ENCODE measurements around the gene CDIPT.

The CDIPT gene

DNA sequence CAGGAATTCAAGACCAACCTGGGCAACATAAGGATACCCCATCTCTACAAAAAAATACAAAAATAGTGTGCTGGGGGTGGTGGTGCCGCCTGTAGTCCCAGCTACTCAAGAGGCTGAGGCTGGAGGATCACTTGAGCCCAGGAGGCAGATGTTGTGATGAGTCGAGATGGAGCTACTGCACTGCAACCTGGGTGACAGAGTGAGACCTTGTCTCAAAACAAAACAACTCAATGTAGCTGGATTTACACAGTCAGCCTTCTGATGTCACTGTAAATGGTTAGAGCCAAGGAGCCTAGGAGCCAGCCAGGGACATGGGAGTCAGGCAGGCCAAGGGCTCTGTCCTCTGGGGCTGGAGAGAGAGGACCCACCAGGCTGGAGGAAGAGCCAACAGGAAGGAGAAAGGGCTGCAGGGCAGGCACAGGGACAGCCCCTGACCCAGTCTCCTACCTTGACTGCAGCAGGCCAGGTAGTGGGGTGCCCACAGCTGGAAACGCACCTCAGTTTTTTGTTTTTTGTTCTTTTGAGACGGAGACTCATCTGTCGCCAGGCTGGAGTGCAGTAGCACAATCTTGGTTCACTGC lies 8.4 kb downstream of the CDIPT start:
- H3K36me3 ChIP-seq (ENCODE audit: control insufficient read depth, insufficient read depth, low read length, severe bottlenecking): peaks cover 9% of the 10 kb centered on the region
- H3K27me3 ChIP-seq (replicated peaks; ENCODE audit: control insufficient read depth, insufficient read depth, low read length): no peaks in the 10 kb centered on the region
- H3K4me3 ChIP-seq (ENCODE audit: low read length): no peak overlapping the region
- peaks cover 27% of the 10 kb centered on the region for H3K4me1 ChIP-seq (ENCODE audit: control insufficient read depth, insufficient read depth, low read length)
- no peaks in the 10 kb centered on the region for H3K9me3 ChIP-seq (ENCODE audit: control insufficient read depth, low read length)
- no peak for DNase-seq (ENCODE audit: low read depth)
- no peak overlapping the region for H3K9ac ChIP-seq (ENCODE audit: low read length)

- H3K9ac ChIP-seq (ENCODE audit: low read length): peak overlapping the region; percentile 47
- H3K4me3 ChIP-seq (ENCODE audit: low read length): peak overlapping the region; percentile 15
- no peak for DNase-seq (ENCODE audit: low read depth)
- H3K27me3 ChIP-seq (replicated peaks; ENCODE audit: control insufficient read depth, insufficient read depth, low read length): no peaks in the 10 kb centered on the region
- peaks cover 17% of the 10 kb centered on the region for H3K4me1 ChIP-seq (ENCODE audit: control insufficient read depth, insufficient read depth, low read length)
- H3K36me3 ChIP-seq (ENCODE audit: control insufficient read depth, insufficient read depth, low read length, severe bottlenecking): peaks cover 6% of the 10 kb centered on the region
- H3K9me3 ChIP-seq (ENCODE audit: control insufficient read depth, low read length): no peaks in the 10 kb centered on the region
Measured at GRCh38 chr16:29852654-29853053, 10.4 kb downstream of the CDIPT start.

DNA sequence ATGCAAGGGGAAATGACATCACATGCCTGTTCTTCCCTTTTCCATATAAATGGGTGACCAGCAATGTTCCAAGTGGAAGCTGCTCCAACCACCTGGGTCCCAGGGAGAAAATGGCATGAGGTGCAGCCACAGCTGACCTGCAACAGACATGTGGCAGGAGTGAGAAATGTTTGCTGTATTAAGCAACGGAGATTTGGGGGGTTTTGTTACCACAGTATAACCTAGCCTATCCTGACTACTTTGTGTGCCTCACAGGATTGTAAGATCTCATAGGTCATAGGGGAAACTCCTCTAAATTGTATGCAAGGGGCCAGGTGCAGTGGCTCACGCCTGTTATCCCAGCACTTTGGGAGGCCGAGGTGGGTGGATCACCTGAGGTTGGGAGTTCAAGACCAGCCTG lies 12.0 kb downstream of the CDIPT start:
- no peaks in the 10 kb centered on the region for H3K27me3 ChIP-seq (replicated peaks; ENCODE audit: control insufficient read depth, insufficient read depth, low read length)
- peaks cover 2% of the 10 kb centered on the region for H3K4me1 ChIP-seq (ENCODE audit: control insufficient read depth, insufficient read depth, low read length)
- no peak for DNase-seq (ENCODE audit: low read depth)
- peaks cover 23% of the 10 kb centered on the region for H3K36me3 ChIP-seq (ENCODE audit: control insufficient read depth, insufficient read depth, low read length, severe bottlenecking)
- no peak overlapping the region for H3K9ac ChIP-seq (ENCODE audit: low read length)
- H3K9me3 ChIP-seq (ENCODE audit: control insufficient read depth, low read length): no peaks in the 10 kb centered on the region
- H3K4me3 ChIP-seq (ENCODE audit: low read length): no peak overlapping the region

- H3K9me3 ChIP-seq (ENCODE audit: control insufficient read depth, low read length): no peaks in the 10 kb centered on the region
- H3K4me3 ChIP-seq (ENCODE audit: low read length): no peak overlapping the region
- no peak for DNase-seq (ENCODE audit: low read depth)
- peaks cover 36% of the 10 kb centered on the region for H3K36me3 ChIP-seq (ENCODE audit: control insufficient read depth, insufficient read depth, low read length, severe bottlenecking)
- peak overlapping the region; percentile 29 for H3K9ac ChIP-seq (ENCODE audit: low read length)
- H3K4me1 ChIP-seq (ENCODE audit: control insufficient read depth, insufficient read depth, low read length): peaks cover 14% of the 10 kb centered on the region
- H3K27me3 ChIP-seq (replicated peaks; ENCODE audit: control insufficient read depth, insufficient read depth, low read length): no peaks in the 10 kb centered on the region
Measured at GRCh38 chr16:29849505-29849904, 13.5 kb downstream of the CDIPT start.

GRCh38 chr16:29848420-29849297 lies 14.4 kb downstream of the CDIPT start:
- Histone ChIP-seq H3K27me3 (replicated peaks; ENCODE audit: control insufficient read depth, insufficient read depth, low read length) (no peaks in the 10 kb centered on the region), H3K4me3 (ENCODE audit: low read length) (no peak overlapping the region), H3K9ac (ENCODE audit: low read length) (peak overlapping the region; percentile 29), H3K4me1 (ENCODE audit: control insufficient read depth, insufficient read depth, low read length) (peaks cover 17% of the 10 kb centered on the region), H3K36me3 (ENCODE audit: control insufficient read depth, insufficient read depth, low read length, severe bottlenecking) (peaks cover 45% of the 10 kb centered on the region), H3K9me3 (ENCODE audit: control insufficient read depth, low read length) (no peaks in the 10 kb centered on the region)
- peak; percentile 80 for DNase-seq (ENCODE audit: low read depth)

DNA sequence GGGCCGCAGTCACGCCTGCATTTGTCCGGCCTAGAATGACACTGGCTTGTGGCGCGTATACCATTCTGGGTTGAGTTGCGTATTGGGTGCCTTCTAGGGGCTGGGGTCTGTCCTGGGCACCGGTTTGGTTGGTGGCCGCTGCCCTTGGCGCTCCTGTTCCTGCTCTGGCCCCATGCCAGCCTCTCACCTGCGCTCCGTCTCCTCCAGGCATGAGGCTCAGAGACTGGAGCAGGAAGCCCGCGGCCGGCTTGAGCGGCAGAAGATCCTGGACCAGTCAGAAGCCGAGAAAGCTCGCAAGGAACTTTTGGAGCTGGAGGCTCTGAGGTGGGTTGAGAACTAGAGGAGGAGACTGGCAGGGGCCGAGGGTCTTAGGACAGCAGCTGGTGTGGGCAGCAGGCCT lies 17.4 kb downstream of the CDIPT start:
- Histone ChIP-seq H3K4me3 (ENCODE audit: low read length) (no peak overlapping the region), H3K4me1 (ENCODE audit: control insufficient read depth, insufficient read depth, low read length) (peaks cover 14% of the 10 kb centered on the region), H3K27me3 (replicated peaks; ENCODE audit: control insufficient read depth, insufficient read depth, low read length) (no peaks in the 10 kb centered on the region), H3K36me3 (ENCODE audit: control insufficient read depth, insufficient read depth, low read length, severe bottlenecking) (peaks cover 69% of the 10 kb centered on the region), H3K9me3 (ENCODE audit: control insufficient read depth, low read length) (no peaks in the 10 kb centered on the region), H3K9ac (ENCODE audit: low read length) (peak overlapping the region; percentile 54)
- no peak for DNase-seq (ENCODE audit: low read depth)

DNA sequence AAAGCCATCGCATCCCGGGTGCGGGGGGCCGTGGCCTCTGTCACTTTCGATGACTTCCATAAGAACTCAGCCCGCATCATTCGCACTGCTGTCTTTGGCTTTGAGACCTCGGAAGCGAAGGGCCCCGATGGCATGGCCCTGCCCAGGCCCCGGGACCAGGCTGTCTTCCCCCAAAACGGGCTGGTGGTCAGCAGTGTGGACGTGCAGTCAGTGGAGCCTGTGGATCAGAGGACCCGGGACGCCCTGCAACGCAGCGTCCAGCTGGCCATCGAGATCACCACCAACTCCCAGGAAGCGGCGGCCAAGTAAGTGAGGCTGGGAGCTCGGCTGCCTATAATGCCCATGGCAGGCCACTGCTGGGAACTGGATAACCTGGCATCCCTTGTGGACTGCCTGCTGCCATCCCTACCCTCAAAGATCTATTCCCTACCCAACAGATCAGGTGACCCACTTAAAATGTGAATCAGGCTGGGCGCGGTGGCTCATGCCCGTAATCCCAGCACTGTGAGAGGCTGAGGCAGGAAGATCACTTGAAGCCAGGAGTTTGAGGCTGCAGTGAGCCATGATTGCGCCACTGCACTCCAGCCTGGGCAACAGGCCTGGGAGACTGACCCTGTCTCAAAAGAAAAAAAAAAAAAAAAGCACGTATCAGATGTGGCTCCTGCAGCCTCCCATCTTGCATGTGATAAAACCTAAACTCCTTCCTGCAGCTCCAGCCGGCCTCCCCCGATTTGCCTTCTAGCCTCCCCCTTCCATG lies 18.3 kb downstream of the CDIPT start:
- Histone ChIP-seq H3K27me3 (replicated peaks; ENCODE audit: control insufficient read depth, insufficient read depth, low read length) (no peaks in the 10 kb centered on the region), H3K4me1 (ENCODE audit: control insufficient read depth, insufficient read depth, low read length) (peaks cover 14% of the 10 kb centered on the region), H3K9me3 (ENCODE audit: control insufficient read depth, low read length) (no peaks in the 10 kb centered on the region), H3K4me3 (ENCODE audit: low read length) (no peak overlapping the region), H3K9ac (ENCODE audit: low read length) (peak overlapping the region; percentile 54), H3K36me3 (ENCODE audit: control insufficient read depth, insufficient read depth, low read length, severe bottlenecking) (peaks cover 78% of the 10 kb centered on the region)
- no peak for DNase-seq (ENCODE audit: low read depth)

- H3K4me3 ChIP-seq (ENCODE audit: low read length): no peak overlapping the region
- H3K27me3 ChIP-seq (replicated peaks; ENCODE audit: control insufficient read depth, insufficient read depth, low read length): no peaks in the 10 kb centered on the region
- no peak for DNase-seq (ENCODE audit: low read depth)
- H3K4me1 ChIP-seq (ENCODE audit: control insufficient read depth, insufficient read depth, low read length): peaks cover 14% of the 10 kb centered on the region
- no peak overlapping the region for H3K9ac ChIP-seq (ENCODE audit: low read length)
- peaks cover 86% of the 10 kb centered on the region for H3K36me3 ChIP-seq (ENCODE audit: control insufficient read depth, insufficient read depth, low read length, severe bottlenecking)
- H3K9me3 ChIP-seq (ENCODE audit: control insufficient read depth, low read length): no peaks in the 10 kb centered on the region
Measured at GRCh38 chr16:29843931-29844330, 19.1 kb downstream of the CDIPT start.

DNA sequence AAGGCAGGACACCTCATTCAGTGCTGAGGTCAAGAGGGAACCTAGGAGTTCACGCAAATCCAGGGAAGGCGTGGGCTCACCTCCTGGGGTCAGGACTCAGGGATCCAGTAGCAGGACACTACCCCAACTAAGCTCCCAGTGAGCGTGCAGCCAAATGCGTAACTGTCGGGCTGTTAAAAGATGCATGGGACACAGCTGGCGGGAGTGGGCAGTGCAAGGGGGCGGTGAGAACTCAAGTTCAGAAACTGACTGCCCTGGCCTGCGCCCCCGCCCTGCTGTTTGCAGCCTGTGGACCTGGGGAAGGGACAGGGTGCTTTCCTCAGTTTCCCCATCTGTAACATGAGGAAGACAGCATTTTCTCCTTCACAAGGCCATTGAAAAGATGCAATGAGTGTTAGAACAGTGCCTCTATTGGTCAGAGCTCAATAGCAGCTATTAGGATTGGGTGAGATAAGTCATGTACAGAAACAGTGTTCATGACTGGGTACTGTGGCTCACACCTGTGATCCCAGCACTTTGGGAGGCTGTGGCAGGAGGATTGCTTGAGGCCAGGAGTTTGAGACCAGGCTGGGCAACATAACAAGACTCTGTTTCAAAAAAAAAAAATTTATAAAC lies 20.2 kb downstream of the CDIPT start:
- Histone ChIP-seq H3K9ac (ENCODE audit: low read length) (no peak overlapping the region), H3K4me1 (ENCODE audit: control insufficient read depth, insufficient read depth, low read length) (peaks cover 14% of the 10 kb centered on the region), H3K36me3 (ENCODE audit: control insufficient read depth, insufficient read depth, low read length, severe bottlenecking) (peaks cover 92% of the 10 kb centered on the region), H3K4me3 (ENCODE audit: low read length) (no peak overlapping the region), H3K27me3 (replicated peaks; ENCODE audit: control insufficient read depth, insufficient read depth, low read length) (no peaks in the 10 kb centered on the region), H3K9me3 (ENCODE audit: control insufficient read depth, low read length) (no peaks in the 10 kb centered on the region)
- DNase-seq (ENCODE audit: low read depth): no peak

DNA sequence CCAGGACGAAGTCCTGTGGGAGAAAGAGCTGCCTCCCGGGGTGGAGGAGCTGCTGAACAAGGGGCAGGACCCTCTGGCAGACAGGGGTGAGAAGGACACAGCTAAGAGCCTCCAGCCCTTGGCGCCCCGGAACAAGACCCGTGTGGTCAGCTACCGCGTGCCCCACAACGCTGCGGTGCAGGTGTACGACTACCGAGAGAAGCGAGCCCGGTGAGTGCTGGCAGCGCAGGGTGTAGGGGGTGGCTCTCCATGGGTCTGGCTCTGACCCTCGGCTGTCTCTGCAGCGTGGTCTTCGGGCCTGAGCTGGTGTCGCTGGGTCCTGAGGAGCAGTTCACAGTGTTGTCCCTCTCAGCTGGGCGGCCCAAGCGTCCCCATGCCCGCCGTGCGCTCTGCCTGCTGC lies 21.4 kb downstream of the CDIPT start:
- DNase-seq (ENCODE audit: low read depth): no peak
- H3K36me3 ChIP-seq (ENCODE audit: control insufficient read depth, insufficient read depth, low read length, severe bottlenecking): peaks cover 92% of the 10 kb centered on the region

GRCh38 chr16:29840240-29840639 lies 22.8 kb downstream of the CDIPT start:
- no peak overlapping the region for H3K4me3 ChIP-seq (ENCODE audit: low read length)
- DNase-seq (ENCODE audit: low read depth): no peak
- no peaks in the 10 kb centered on the region for H3K27me3 ChIP-seq (replicated peaks; ENCODE audit: control insufficient read depth, insufficient read depth, low read length)
- peaks cover 9% of the 10 kb centered on the region for H3K4me1 ChIP-seq (ENCODE audit: control insufficient read depth, insufficient read depth, low read length)
- peaks cover 92% of the 10 kb centered on the region for H3K36me3 ChIP-seq (ENCODE audit: control insufficient read depth, insufficient read depth, low read length, severe bottlenecking)
- H3K9ac ChIP-seq (ENCODE audit: low read length): no peak overlapping the region
- H3K9me3 ChIP-seq (ENCODE audit: control insufficient read depth, low read length): no peaks in the 10 kb centered on the region

More for the DNA sequence above, 21.4 kb downstream of the CDIPT start:
- Histone ChIP-seq H3K9me3 (ENCODE audit: control insufficient read depth, low read length) (no peaks in the 10 kb centered on the region), H3K4me3 (ENCODE audit: low read length) (no peak overlapping the region), H3K27me3 (replicated peaks; ENCODE audit: control insufficient read depth, insufficient read depth, low read length) (no peaks in the 10 kb centered on the region), H3K9ac (ENCODE audit: low read length) (no peak overlapping the region), H3K4me1 (ENCODE audit: control insufficient read depth, insufficient read depth, low read length) (peaks cover 14% of the 10 kb centered on the region)

All from adipocyte (in vitro differentiated cells).